ENCODE measurements around the gene GATD1. TPM values are rescaled to one million over a fixed set of nuclear protein-coding genes. Genes with fewer than 3 reads are reported as not detected.

The GATD1 gene
- polyA plus RNA-seq, 2 of the 4 experiments (the other 2 are of a cell fraction): 14.5 to 43.1 TPM

DNA sequence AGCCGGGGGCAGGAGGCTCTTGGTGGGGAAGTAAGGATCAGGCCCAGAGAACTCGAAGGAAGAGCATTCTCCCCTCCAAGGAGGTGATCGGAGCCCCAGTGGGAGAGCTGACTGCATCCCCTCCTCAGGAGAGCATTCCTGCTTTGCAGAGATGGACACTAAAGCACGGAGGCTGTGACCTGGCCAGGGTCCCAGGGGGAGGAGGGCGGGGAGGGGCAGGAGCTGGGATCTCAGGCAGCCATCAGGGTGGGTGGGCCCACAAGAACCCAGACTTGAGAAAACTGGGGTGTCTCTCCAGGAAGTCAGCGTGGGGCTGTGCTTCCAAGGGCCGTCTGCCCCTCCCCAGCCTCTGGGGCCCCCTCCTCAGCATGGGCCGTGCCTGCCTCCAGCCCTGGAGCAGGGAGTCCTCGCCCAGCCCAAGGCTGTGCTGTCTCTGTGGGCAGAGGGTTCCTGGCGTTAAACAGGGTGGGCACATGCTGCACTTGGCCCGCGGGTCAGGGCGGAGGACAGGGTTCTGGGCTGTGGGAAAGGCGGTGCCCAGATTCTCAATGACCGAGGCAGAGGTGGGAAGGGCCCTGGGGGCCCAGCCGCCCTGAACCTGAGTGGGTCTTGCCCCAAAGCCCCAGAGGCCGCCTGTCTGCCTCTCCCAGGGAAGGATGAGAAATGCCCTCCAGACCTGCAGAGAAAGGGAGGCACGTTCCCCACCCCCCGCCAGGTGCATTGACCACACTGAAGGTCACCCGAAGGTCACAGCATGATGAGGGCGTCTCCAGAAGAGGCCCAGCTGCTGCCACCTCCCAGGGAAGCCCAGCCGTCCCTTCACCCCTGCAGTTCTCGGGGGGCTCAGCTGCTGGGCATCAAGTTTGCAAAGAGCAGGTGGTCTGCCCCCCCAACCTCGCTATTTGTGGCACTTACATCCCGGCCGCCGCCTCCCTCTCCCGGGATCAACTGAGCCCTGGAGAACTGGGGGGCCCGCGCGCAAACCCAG is 12.0 kb upstream of the GATD1 start:
- Histone ChIP-seq H3K4me3 (peak overlapping the region; percentile 37), H3K4me1 (peaks cover 23% of the 10 kb centered on the region), H3K27ac (peak overlapping the region in 1 of 2 experiments; percentile 72; a peak in 3 of 6 replicates), H3K4me2 (peak overlapping the region; percentile 77), H3K9me3 (no peaks in the 10 kb centered on the region)
- no peak for FAIRE-seq
- 60% methylated on average over 22 of the region's 31 CpGs for WGBS (ENCODE audit: missing lambda C conversion rate)
- TF ChIP-seq ESRRA (IDR thresholded peaks at IDR 0.05; ENCODE audit: borderline replicate concordance, low read length) (peak; percentile 85), ZC3H11A (IDR thresholded peaks at IDR 0.05) (no peak), RCOR1 (IDR thresholded peaks at IDR 0.05; ENCODE audit: low read depth, low read length) (no peak), TFCP2L1 (CRISPR knock-in tag; IDR thresholded peaks at IDR 0.05) (no peak), MAX (IDR thresholded peaks at IDR 0.05) (0 out of 2 replicates have a peak, but pooled peaks have one; percentile 20)
- TF ChIP-seq, protein P1, sequence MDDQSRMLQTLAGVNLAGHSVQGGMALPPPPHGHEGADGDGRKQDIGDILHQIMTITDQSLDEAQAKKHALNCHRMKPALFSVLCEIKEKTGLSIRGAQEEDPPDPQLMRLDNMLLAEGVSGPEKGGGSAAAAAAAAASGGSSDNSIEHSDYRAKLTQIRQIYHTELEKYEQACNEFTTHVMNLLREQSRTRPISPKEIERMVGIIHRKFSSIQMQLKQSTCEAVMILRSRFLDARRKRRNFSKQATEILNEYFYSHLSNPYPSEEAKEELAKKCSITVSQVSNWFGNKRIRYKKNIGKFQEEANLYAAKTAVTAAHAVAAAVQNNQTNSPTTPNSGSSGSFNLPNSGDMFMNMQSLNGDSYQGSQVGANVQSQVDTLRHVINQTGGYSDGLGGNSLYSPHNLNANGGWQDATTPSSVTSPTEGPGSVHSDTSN (IDR thresholded peaks at IDR 0.05): peak; percentile 44; the same call in 1 of the 2 replicates
- ATAC-seq: no peak
- DNase-seq (ENCODE audit: low read depth in 1 of 2, low spot score in 1 of 2): no peak
- ChIA-PET POLR2A (interaction anchor here (1.1 to 2.1 kb wide), 4 partner anchors 10 to 30 kb away, joined by 3 to 9 read pairs (median 4); partner anchors contain the start of gene RPLP2), CTCF (interaction anchor here (0.7 to 1.6 kb wide), 4 partner anchors 10 to 19 kb away, joined by 3 to 4 read pairs (median 3); no protein-coding TSS in a partner anchor)

DNA sequence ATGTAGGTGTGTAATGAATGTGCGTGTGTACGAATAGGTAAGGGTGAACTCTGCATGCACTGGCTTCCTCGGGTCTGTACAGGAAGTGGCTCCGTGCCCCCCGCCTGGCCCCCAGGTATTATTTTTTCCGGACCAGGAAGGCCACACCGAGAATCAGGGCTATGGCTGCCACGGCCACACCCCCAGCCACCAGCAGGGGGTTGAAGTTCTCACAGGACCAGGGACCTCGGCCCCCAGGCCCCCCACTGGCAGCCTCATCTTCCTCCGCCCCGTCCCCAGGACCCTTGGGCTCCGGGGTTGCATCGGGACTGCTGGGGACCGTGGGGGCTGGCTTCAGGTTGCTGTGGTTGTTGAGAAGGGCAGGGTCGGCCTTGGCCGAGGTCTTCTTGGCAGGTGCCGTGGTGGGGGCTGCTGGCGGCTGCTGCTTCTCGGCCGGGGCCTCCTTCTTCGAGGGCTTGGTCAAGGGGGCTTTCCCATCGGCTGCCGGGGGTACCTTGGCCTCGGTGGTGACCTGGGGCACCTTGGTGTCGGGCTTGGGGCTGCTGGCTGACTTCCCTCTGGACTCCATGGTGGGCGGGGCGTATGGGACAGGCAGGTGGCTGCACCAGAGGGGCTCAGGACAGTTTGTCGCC is 10.8 kb upstream of the GATD1 start:
- no peak for FAIRE-seq
- TF ChIP-seq, protein P2, sequence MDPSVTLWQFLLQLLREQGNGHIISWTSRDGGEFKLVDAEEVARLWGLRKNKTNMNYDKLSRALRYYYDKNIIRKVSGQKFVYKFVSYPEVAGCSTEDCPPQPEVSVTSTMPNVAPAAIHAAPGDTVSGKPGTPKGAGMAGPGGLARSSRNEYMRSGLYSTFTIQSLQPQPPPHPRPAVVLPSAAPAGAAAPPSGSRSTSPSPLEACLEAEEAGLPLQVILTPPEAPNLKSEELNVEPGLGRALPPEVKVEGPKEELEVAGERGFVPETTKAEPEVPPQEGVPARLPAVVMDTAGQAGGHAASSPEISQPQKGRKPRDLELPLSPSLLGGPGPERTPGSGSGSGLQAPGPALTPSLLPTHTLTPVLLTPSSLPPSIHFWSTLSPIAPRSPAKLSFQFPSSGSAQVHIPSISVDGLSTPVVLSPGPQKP (IDR thresholded peaks at IDR 0.05; ENCODE audit: low read depth, low read length): no peak
- TF ChIP-seq HOXA7 (CRISPR knock-in tag; IDR thresholded peaks at IDR 0.05): no peak
- no peak for TF ChIP-seq CBX8 (IDR thresholded peaks at IDR 0.05)
- TF ChIP-seq, protein P3, sequence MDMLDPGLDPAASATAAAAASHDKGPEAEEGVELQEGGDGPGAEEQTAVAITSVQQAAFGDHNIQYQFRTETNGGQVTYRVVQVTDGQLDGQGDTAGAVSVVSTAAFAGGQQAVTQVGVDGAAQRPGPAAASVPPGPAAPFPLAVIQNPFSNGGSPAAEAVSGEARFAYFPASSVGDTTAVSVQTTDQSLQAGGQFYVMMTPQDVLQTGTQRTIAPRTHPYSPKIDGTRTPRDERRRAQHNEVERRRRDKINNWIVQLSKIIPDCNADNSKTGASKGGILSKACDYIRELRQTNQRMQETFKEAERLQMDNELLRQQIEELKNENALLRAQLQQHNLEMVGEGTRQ (IDR thresholded peaks at IDR 0.05): no peak
- no peak for TF ChIP-seq JUN (IDR thresholded peaks at IDR 0.05)
- TF ChIP-seq MYC (IDR thresholded peaks at IDR 0.05; ENCODE audit: borderline replicate concordance, low read length): no peak
- no peak for TF ChIP-seq EHMT2 (IDR thresholded peaks at IDR 0.05; ENCODE audit: low read depth)
- no peak for TF ChIP-seq HOXB5 (CRISPR knock-in tag; IDR thresholded peaks at IDR 0.05)
- TF ChIP-seq HOXB13 (CRISPR knock-in tag; IDR thresholded peaks at IDR 0.05; ENCODE audit: low read depth): no peak
- no peak for TF ChIP-seq POLR2A (IDR thresholded peaks at IDR 0.05; ENCODE audit: low read length)
- no peak for TF ChIP-seq FOSB (CRISPR knock-in tag; IDR thresholded peaks at IDR 0.05)
- TF ChIP-seq KDM5A (IDR thresholded peaks at IDR 0.05): no peak
- TF ChIP-seq RCOR1 (IDR thresholded peaks at IDR 0.05; ENCODE audit: low read depth, low read length): no peak
- no peak for TF ChIP-seq POLR2AphosphoS2 (conservative IDR thresholded peaks at IDR 0.05; ENCODE audit: low read length)
- no peak for TF ChIP-seq ZFP36 (IDR thresholded peaks at IDR 0.05; ENCODE audit: borderline replicate concordance, partially characterized antibody)
- no peak for TF ChIP-seq SREBF2 (IDR thresholded peaks at IDR 0.05)
- TF ChIP-seq CHD4 (IDR thresholded peaks at IDR 0.05; ENCODE audit: borderline replicate concordance): no peak
- no peak for TF ChIP-seq RARB (CRISPR knock-in tag; IDR thresholded peaks at IDR 0.05)
- H3K27ac ChIP-seq: no peak overlapping the region
- WGBS (ENCODE audit: missing lambda C conversion rate): 88% methylated on average over 8 of the region's 28 CpGs
- H3K9me3 ChIP-seq: no peaks in the 10 kb centered on the region
- no peak for ATAC-seq
- no peak overlapping the region for H3K4me2 ChIP-seq
- DNase-seq (ENCODE audit: low read depth in 1 of 2, low spot score in 1 of 2): no peak
- POLR2A ChIA-PET: no interaction called here
- CTCF ChIA-PET: interaction anchor here (1.1 kb wide), 1 partner anchor 233 kb away, joined by 3 read pairs; no protein-coding TSS in a partner anchor
- H3K4me1 ChIP-seq: peaks cover 23% of the 10 kb centered on the region
- H3K4me3 ChIP-seq: no peak overlapping the region

Data from A549 (cell line).